HEK293 (cell line): Measurements from ENCODE around the gene LRRFIP1.

Source experiments
- CTCF ChIA-PET: fragments of 350-600 bp; formaldehyde crosslinking; extraction: SDS; loops from one replicate; lab custom pipeline; 2021; ENCODE audit warnings: antibody characterized with exemption; lab: Yijun Ruan, JAX
- POLR2A ChIA-PET: fragments of 300-600 bp; formaldehyde crosslinking; extraction: SDS; loops from one replicate; lab custom pipeline; 2020; ENCODE audit warnings: antibody characterized with exemption, inconsistent platforms; lab: Yijun Ruan, JAX
- H3K27ac ChIP-seq: fragments of 200-500 bp; sonication (Bioruptor generic); 2 replicates; pipeline ENCODE4 v1.5.1; 2014; ENCODE audit warnings: low read depth, low read length, control low read depth, inconsistent platforms; ENCODE audit errors: extremely low read depth
- H3K36me3 ChIP-seq, 2 experiments: fragments of 200-500 bp in 1 of 2; sonication (Bioruptor generic) in 1 of 2; 1 replicate in 1 of 2; 2 replicates in 1 of 2; pipeline ENCODE4 v1.5.1; 2014 to 2017; ENCODE audit warnings: inconsistent platforms in 2 of 2, low read length in 2 of 2; ENCODE audit not compliant: control insufficient read depth in 2 of 2, insufficient read depth in 1 of 2
- H3K4me1 ChIP-seq: fragments of 200-500 bp; sonication (Bioruptor generic); 2 replicates; pipeline ENCODE4 v1.5.1; 2014; ENCODE audit warnings: mild to moderate bottlenecking, low read length, inconsistent platforms; ENCODE audit not compliant: control insufficient read depth, insufficient read depth
- H3K4me3 ChIP-seq: 2 replicates; pipeline ENCODE4 v1.5.1; 2011; ENCODE audit warnings: low read depth, mild to moderate bottlenecking, control low read depth, low read length, moderate library complexity
- H3K9me3 ChIP-seq: fragments of 200-500 bp; sonication (Bioruptor generic); 2 replicates; pipeline ENCODE4 v1.5.1; 2014; ENCODE audit warnings: low read depth, low read length, inconsistent platforms; ENCODE audit not compliant: control insufficient read depth, insufficient read depth
- AEBP2 ChIP-seq: fragments of 450-650 bp; formaldehyde crosslinking; IDR thresholded peaks from 2 replicates; pipeline ENCODE4 v1.5.1; 2016; ENCODE audit warnings: missing biosample characterization, missing genetic modification characterization, borderline replicate concordance
- IKZF3 ChIP-seq: fragments of 450-650 bp; IDR thresholded peaks from 2 replicates; pipeline ENCODE4 v1.5.0; 2018; ENCODE audit warnings: missing biosample characterization, mild to moderate bottlenecking, missing genetic modification characterization, moderate library complexity
- PATZ1 ChIP-seq: fragments of 450-650 bp; formaldehyde crosslinking; IDR thresholded peaks from 2 replicates; pipeline ENCODE4 v1.5.1; 2016; ENCODE audit warnings: missing biosample characterization, missing genetic modification characterization
- PBX3 ChIP-seq: sonication (generic); formaldehyde crosslinking; IDR thresholded peaks from 2 replicates; pipeline ENCODE4 v1.8.1; 2022; ENCODE audit warnings: mild to moderate bottlenecking, moderate library complexity, missing genetic modification reagents
- PRDM6 ChIP-seq: fragments of 450-650 bp; formaldehyde crosslinking; IDR thresholded peaks from 2 replicates; pipeline ENCODE4 v1.5.1; 2017; ENCODE audit warnings: missing biosample characterization, missing genetic modification characterization
- RBAK ChIP-seq: fragments of 450-650 bp; formaldehyde crosslinking; IDR thresholded peaks from 2 replicates; pipeline ENCODE4 v1.5.1; 2016; ENCODE audit warnings: missing biosample characterization, missing genetic modification characterization
- ZBTB10 ChIP-seq: fragments of 450-650 bp; formaldehyde crosslinking; IDR thresholded peaks from 2 replicates; pipeline ENCODE4 v1.5.1; 2016; ENCODE audit warnings: missing biosample characterization, missing genetic modification characterization
- ZBTB20 ChIP-seq: fragments of 450-650 bp; formaldehyde crosslinking; IDR thresholded peaks from 2 replicates; pipeline ENCODE4 v1.5.1; 2016; ENCODE audit warnings: missing biosample characterization, missing genetic modification characterization
- ZBTB49 ChIP-seq: fragments of 450-650 bp; formaldehyde crosslinking; IDR thresholded peaks from 2 replicates; pipeline ENCODE4 v1.5.1; 2016; ENCODE audit warnings: missing biosample characterization, missing genetic modification characterization, low read depth
- ZIC2 ChIP-seq: fragments of 450-650 bp; formaldehyde crosslinking; IDR thresholded peaks from 2 replicates; pipeline ENCODE4 v1.5.1; 2016; ENCODE audit warnings: missing biosample characterization, missing genetic modification characterization
- ZNF114 ChIP-seq: fragments of 450-650 bp; formaldehyde crosslinking; IDR thresholded peaks from 2 replicates; pipeline ENCODE4 v1.5.0; 2017; ENCODE audit warnings: missing biosample characterization, missing genetic modification characterization
- ZNF19 ChIP-seq: fragments of 450-650 bp; formaldehyde crosslinking; IDR thresholded peaks from 2 replicates; pipeline ENCODE4; 2016; ENCODE audit warnings: missing biosample characterization, missing genetic modification characterization, low read depth
- ZNF302 ChIP-seq: fragments of 450-650 bp; formaldehyde crosslinking; IDR thresholded peaks from 2 replicates; pipeline ENCODE4 v1.5.1; 2016; ENCODE audit warnings: missing biosample characterization, missing genetic modification characterization, low read depth
- ZNF354C ChIP-seq: fragments of 450-650 bp; formaldehyde crosslinking; IDR thresholded peaks from 2 replicates; pipeline ENCODE4 v1.5.1; 2016; ENCODE audit warnings: missing biosample characterization, missing genetic modification characterization, low read depth, borderline replicate concordance
- ZNF529 ChIP-seq: fragments of 450-650 bp; formaldehyde crosslinking; IDR thresholded peaks from 2 replicates; pipeline ENCODE4 v1.5.1; 2017; ENCODE audit warnings: missing genetic modification characterization, missing biosample characterization; ENCODE audit not compliant: insufficient replicate concordance
- ZNF544 ChIP-seq: fragments of 450-650 bp; formaldehyde crosslinking; IDR thresholded peaks from 2 replicates; pipeline ENCODE4 v1.5.0; 2017; ENCODE audit warnings: missing biosample characterization, missing genetic modification characterization
- ZNF560 ChIP-seq: fragments of 450-650 bp; formaldehyde crosslinking; IDR thresholded peaks from 2 replicates; pipeline ENCODE4 v1.5.1; 2017; ENCODE audit warnings: missing biosample characterization, missing genetic modification characterization, borderline replicate concordance
- ZNF561 ChIP-seq: fragments of 450-650 bp; IDR thresholded peaks from 2 replicates; pipeline ENCODE4 v1.5.1; 2018; ENCODE audit warnings: missing biosample characterization, missing genetic modification characterization, borderline replicate concordance
- ZNF639 ChIP-seq: fragments of 450-650 bp; formaldehyde crosslinking; IDR thresholded peaks from 2 replicates; pipeline ENCODE4 v1.5.1; 2016; ENCODE audit warnings: missing biosample characterization, missing genetic modification characterization
- ZNF654 ChIP-seq: fragments of 450-650 bp; formaldehyde crosslinking; IDR thresholded peaks from 2 replicates; pipeline ENCODE4 v1.5.1; 2016; ENCODE audit warnings: low read depth, missing biosample characterization, missing genetic modification characterization
- ZNF747 ChIP-seq: fragments of 450-650 bp; formaldehyde crosslinking; IDR thresholded peaks from 2 replicates; pipeline ENCODE4 v1.5.1; 2016; ENCODE audit warnings: missing biosample characterization, missing genetic modification characterization
- ZNF791 ChIP-seq: fragments of 450-650 bp; formaldehyde crosslinking; IDR thresholded peaks from 2 replicates; pipeline ENCODE4 v1.5.1; 2016; ENCODE audit warnings: missing biosample characterization, missing genetic modification characterization
- ZNF830 ChIP-seq: fragments of 450-650 bp; IDR thresholded peaks from 2 replicates; pipeline ENCODE4 v1.5.0; 2018; ENCODE audit warnings: missing biosample characterization, missing genetic modification characterization, low read depth, mild to moderate bottlenecking, moderate library complexity
- ZNF837 ChIP-seq: fragments of 450-650 bp; formaldehyde crosslinking; IDR thresholded peaks from 2 replicates; pipeline ENCODE4 v1.5.1; 2016; ENCODE audit warnings: missing biosample characterization, missing genetic modification characterization
- ZNF843 ChIP-seq: fragments of 450-650 bp; formaldehyde crosslinking; IDR thresholded peaks from 2 replicates; pipeline ENCODE4 v1.5.1; 2016; ENCODE audit warnings: missing biosample characterization, missing genetic modification characterization

The LRRFIP1 gene

GRCh38 chr2:237700512-237701032 is 73.2 kb downstream of the LRRFIP1 start:
- Histone ChIP-seq H3K4me1 (peaks cover 65% of the 10 kb centered on the region), H3K27ac (peak overlapping the region; percentile 47), H3K9me3 (no peaks in the 10 kb centered on the region), H3K4me3 (no peak overlapping the region), H3K36me3 (no peaks in the 10 kb centered on the region)
- CTCF ChIA-PET, result interaction anchor here (0.6 to 1.0 kb wide), 5 partner anchors 14 to 1519 kb away, joined by 3 to 5 read pairs (median 3); no protein-coding TSS in a partner anchor
- POLR2A ChIA-PET, result interaction anchor here (1.2 to 3.7 kb wide), 2 partner anchors 8 to 37 kb away, joined by 3 to 17 read pairs; no protein-coding TSS in a partner anchor
- TF ChIP-seq ZNF529 (tag by site-specific recombination) (no peak), ZNF302 (tag by site-specific recombination) (no peak), ZNF114 (tag by site-specific recombination) (no peak), ZNF560 (no peak), ZNF654 (no peak), ZBTB49 (tag by site-specific recombination) (no peak), IKZF3 (tag by site-specific recombination) (no peak), PATZ1 (tag by site-specific recombination) (peak; percentile 63; the same call in 1 of the 2 replicates), ZBTB10 (tag by site-specific recombination) (no peak), ZNF837 (tag by site-specific recombination) (no peak), AEBP2 (tag by site-specific recombination) (no peak), ZNF19 (tag by site-specific recombination) (no peak), ZNF830 (no peak), ZNF843 (no peak), ZNF544 (tag by site-specific recombination) (no peak), ZNF561 (0 out of 2 replicates have a peak, but pooled peaks have one; percentile 45), RBAK (tag by site-specific recombination) (no peak), ZNF354C (tag by site-specific recombination) (no peak), ZNF791 (tag by site-specific recombination) (no peak), PBX3 (CRISPR knock-in tag) (no peak), PRDM6 (tag by site-specific recombination) (peak; percentile 3), ZNF747 (tag by site-specific recombination) (no peak), ZNF639 (no peak), ZBTB20 (tag by site-specific recombination) (peak; percentile 91), ZIC2 (peak; percentile 88)
